Parathyroid adenoma (tissue), 2 donors: ENCODE measurements around the gene YEATS4.

ENCODE experiments used
- H2AFZ ChIP-seq: fragments of 300-600 bp; sonication (generic); one replicate; pipeline ENCODE4 v1.7.0; 2017; ENCODE audit warnings: antibody characterized with exemption, mild to moderate bottlenecking
- H3K27ac ChIP-seq: fragments of 300-600 bp; sonication (generic); one replicate; pipeline ENCODE4 v1.7.0; 2017
- H3K27me3 ChIP-seq: fragments of 300-600 bp; sonication (generic); one replicate; pipeline ENCODE4 v1.7.0; 2017; ENCODE audit warnings: low read length; ENCODE audit not compliant: control insufficient read depth, insufficient read depth
- H3K36me3 ChIP-seq: fragments of 300-600 bp; sonication (generic); one replicate; pipeline ENCODE4 v1.7.0; 2017; ENCODE audit warnings: low read length; ENCODE audit not compliant: control insufficient read depth, insufficient read depth
- H3K4me1 ChIP-seq: fragments of 300-600 bp; sonication (generic); one replicate; pipeline ENCODE4 v1.7.0; 2017; ENCODE audit warnings: control low read depth
- H3K4me2 ChIP-seq: fragments of 300-600 bp; sonication (generic); one replicate; pipeline ENCODE4 v1.7.0; 2017; ENCODE audit warnings: low read length
- H3K4me3 ChIP-seq: fragments of 300-600 bp; sonication (generic); one replicate; pipeline ENCODE4 v1.7.0; 2017; ENCODE audit warnings: low read depth, low read length
- H3K79me2 ChIP-seq: fragments of 300-600 bp; sonication (generic); one replicate; pipeline ENCODE4 v1.7.0; 2017; ENCODE audit warnings: control low read depth
- H3K9ac ChIP-seq: fragments of 300-600 bp; sonication (generic); one replicate; pipeline ENCODE4 v1.7.0; 2017; ENCODE audit warnings: mild to moderate bottlenecking
- H3K9me3 ChIP-seq: fragments of 300-600 bp; sonication (generic); one replicate; pipeline ENCODE4 v1.7.0; 2017; ENCODE audit warnings: low read length; ENCODE audit not compliant: control insufficient read depth
- CTCF ChIP-seq: fragments of 300-600 bp; sonication (generic); IDR thresholded peaks from one replicate; pipeline ENCODE4 v1.7.0; 2017; ENCODE audit warnings: antibody characterized with exemption, mild to moderate bottlenecking
- donor health status: primary hyperparathyroidism.

The YEATS4 gene

GRCh38 chr12:69345077-69345476 is 14.5 kb upstream of the YEATS4 start:
- Histone ChIP-seq H3K4me1 (no peaks in the 10 kb centered on the region), H3K27me3 (no peaks in the 10 kb centered on the region), H3K9ac (no peak overlapping the region), H3K4me2 (no peak overlapping the region), H3K79me2 (no peaks in the 10 kb centered on the region), H3K36me3 (no peaks in the 10 kb centered on the region), H3K4me3 (no peak overlapping the region), H3K9me3 (no peaks in the 10 kb centered on the region), H2AFZ (no peak overlapping the region), H3K27ac (no peak overlapping the region)
- no peak for TF ChIP-seq CTCF

- no peaks in the 10 kb centered on the region for H3K9me3 ChIP-seq
- H3K4me2 ChIP-seq: no peak overlapping the region
- TF ChIP-seq CTCF: no peak
- no peak overlapping the region for H2AFZ ChIP-seq
- no peak overlapping the region for H3K9ac ChIP-seq
- H3K79me2 ChIP-seq: no peaks in the 10 kb centered on the region
- no peak overlapping the region for H3K4me3 ChIP-seq
- no peaks in the 10 kb centered on the region for H3K4me1 ChIP-seq
- no peaks in the 10 kb centered on the region for H3K27me3 ChIP-seq
- no peak overlapping the region for H3K27ac ChIP-seq
- no peaks in the 10 kb centered on the region for H3K36me3 ChIP-seq
These were observed 13.8 kb upstream of the YEATS4 start for GRCh38 chr12:69345742-69346141.

DNA sequence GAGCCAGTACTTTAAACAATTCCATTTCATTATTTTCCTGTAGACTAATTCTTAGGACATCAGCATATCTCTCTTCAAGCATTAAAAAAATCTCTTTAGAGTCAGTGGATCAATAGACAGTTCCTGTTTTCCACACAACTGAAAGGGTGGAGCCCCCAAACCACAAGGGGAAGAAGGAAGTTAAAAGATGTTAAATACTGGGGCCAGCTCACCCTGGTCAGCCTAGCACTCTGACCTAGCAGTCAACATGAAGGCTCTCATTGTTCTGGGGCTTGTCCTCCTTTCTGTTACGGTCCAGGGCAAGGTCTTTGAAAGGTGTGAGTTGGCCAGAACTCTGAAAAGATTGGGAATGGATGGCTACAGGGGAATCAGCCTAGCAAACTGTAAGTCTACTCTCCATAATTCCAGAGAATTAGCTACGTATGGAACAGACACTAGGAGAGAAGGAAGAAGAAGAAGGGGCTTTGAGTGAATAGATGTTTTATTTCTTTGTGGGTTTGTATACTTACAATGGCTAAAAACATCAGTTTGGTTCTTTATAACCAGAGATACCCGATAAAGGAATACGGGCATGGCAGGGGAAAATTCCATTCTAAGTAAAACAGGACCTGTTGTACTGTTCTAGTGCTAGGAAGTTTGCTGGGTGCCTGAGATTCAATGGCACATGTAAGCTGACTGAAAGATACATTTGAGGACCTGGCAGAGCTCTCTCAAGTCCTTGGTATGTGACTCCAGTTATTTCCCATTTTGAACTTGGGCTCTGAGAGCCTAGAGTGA is 11.2 kb upstream of the YEATS4 start, which contains the start of gene LYZ:
LYZ (plus strand) TSS at position 220 of the 777 bp plus-strand sequence; CDS start at position 248, 28 bp downstream.
- H3K9ac ChIP-seq: no peak within 1 kb of the TSS
- H3K27me3 ChIP-seq: no peaks in the 10 kb centered on the region
- H3K4me1 ChIP-seq: no peaks in the 10 kb centered on the region
- no peak within 1 kb of the TSS for H3K4me3 ChIP-seq
- H3K36me3 ChIP-seq: no peaks in the 10 kb centered on the region
- H3K79me2 ChIP-seq: no peaks in the 10 kb centered on the region
- no peak within 1 kb of the TSS for H2AFZ ChIP-seq
- no peaks in the 10 kb centered on the region for H3K9me3 ChIP-seq
- H3K27ac ChIP-seq: no peak within 1 kb of the TSS
- no peak within 1 kb of the TSS for H3K4me2 ChIP-seq
- TF ChIP-seq CTCF: no peak

- Histone ChIP-seq H3K27ac (no peak overlapping the region), H3K36me3 (no peaks in the 10 kb centered on the region), H3K9me3 (no peaks in the 10 kb centered on the region), H3K9ac (no peak overlapping the region), H3K4me1 (no peaks in the 10 kb centered on the region), H3K4me2 (no peak overlapping the region), H3K4me3 (no peak overlapping the region), H3K79me2 (no peaks in the 10 kb centered on the region), H3K27me3 (no peaks in the 10 kb centered on the region), H2AFZ (no peak overlapping the region)
- TF ChIP-seq CTCF: no peak
These were observed 9.4 kb upstream of the YEATS4 start for GRCh38 chr12:69350002-69350626.
